Upper lobe of left lung (tissue), 4 donors: ENCODE measurements around the gene ARNT2.

ENCODE experiments used
- EP300 ChIP-seq, 4 donors: sonication (generic); formaldehyde crosslinking; IDR thresholded peaks; one replicate each; pipeline ENCODE4 v1.5.1; 2017; ENCODE audit warnings: antibody characterized with exemption in 4 of 4, control low read depth in 2 of 4
- POLR2A ChIP-seq, 4 donors: fragments of 450-650 bp; IDR thresholded peaks; one replicate each; pipeline ENCODE4 v1.5.1; 2016 to 2017; ENCODE audit warnings: antibody characterized with exemption in 4 of 4, mild to moderate bottlenecking in 2 of 4
- POLR2AphosphoS5 ChIP-seq, 2 donors: sonication (generic); formaldehyde crosslinking; IDR thresholded peaks; one replicate each; pipeline ENCODE4 v1.5.1; 2017; ENCODE audit warnings: antibody characterized with exemption in 2 of 2
- TF ChIP-seq, protein P1 (sequence below), 6 experiments: fragments of 450-650 bp in 4 of 6; fragments of 200-600 bp in 2 of 6; sonication (generic) in 2 of 6; IDR thresholded peaks; one replicate each; pipeline ENCODE4 v1.5.1; 2016 to 2019; ENCODE audit warnings: antibody characterized with exemption in 6 of 6

DNA sequence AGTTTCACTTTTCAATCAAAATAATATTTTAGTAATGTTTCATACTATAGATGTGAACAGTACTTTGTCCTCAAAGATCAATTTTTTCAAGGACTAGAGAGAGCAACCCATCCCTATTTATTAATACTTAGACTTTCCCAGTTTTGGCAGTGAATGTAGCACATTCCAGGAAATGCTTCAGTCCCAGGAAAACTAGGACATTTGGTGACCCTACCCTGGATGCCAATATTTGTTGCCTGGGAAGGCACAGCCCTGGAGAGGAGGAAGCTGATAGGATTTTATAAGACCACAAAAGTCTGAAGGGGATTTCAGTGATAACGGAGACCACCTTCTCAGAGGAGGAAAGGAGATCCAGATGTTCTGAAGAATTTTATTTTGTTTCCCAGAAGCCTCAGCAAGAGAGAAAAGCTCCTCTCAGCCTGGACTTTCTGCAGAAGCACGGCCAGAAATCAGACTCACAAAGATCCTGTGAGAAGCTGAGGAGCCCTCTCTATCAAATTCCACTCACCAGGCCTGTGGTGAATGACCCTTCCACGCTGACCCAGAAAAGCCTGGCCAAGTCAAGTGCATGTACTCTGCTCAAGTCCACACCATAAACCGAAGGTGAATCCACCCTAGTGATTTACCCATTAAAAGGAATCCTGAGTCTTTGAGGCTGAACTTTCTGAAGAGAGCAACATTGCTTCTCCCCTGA, 203.3 kb downstream of the ARNT2 start:
- TF ChIP-seq, protein P1, sequence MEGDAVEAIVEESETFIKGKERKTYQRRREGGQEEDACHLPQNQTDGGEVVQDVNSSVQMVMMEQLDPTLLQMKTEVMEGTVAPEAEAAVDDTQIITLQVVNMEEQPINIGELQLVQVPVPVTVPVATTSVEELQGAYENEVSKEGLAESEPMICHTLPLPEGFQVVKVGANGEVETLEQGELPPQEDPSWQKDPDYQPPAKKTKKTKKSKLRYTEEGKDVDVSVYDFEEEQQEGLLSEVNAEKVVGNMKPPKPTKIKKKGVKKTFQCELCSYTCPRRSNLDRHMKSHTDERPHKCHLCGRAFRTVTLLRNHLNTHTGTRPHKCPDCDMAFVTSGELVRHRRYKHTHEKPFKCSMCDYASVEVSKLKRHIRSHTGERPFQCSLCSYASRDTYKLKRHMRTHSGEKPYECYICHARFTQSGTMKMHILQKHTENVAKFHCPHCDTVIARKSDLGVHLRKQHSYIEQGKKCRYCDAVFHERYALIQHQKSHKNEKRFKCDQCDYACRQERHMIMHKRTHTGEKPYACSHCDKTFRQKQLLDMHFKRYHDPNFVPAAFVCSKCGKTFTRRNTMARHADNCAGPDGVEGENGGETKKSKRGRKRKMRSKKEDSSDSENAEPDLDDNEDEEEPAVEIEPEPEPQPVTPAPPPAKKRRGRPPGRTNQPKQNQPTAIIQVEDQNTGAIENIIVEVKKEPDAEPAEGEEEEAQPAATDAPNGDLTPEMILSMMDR (IDR thresholded peaks at IDR 0.05), result no peak
- no peak for TF ChIP-seq POLR2A (IDR thresholded peaks at IDR 0.05)
- TF ChIP-seq POLR2AphosphoS5 (IDR thresholded peaks at IDR 0.05), result no peak
- no peak for TF ChIP-seq EP300 (IDR thresholded peaks at IDR 0.05)
